GM18907 (cell line): ENCODE results near the gene FGFR3.

ENCODE experiments used
- ATAC-seq: cut with Tn5 transposase; IDR thresholded peaks from one replicate; pipeline ENCODE4 v1.9.1; 2021; ENCODE audit warnings: mild to moderate bottlenecking, moderate library complexity; ENCODE audit not compliant: unreplicated experiment

FGFR3 gene

DNA sequence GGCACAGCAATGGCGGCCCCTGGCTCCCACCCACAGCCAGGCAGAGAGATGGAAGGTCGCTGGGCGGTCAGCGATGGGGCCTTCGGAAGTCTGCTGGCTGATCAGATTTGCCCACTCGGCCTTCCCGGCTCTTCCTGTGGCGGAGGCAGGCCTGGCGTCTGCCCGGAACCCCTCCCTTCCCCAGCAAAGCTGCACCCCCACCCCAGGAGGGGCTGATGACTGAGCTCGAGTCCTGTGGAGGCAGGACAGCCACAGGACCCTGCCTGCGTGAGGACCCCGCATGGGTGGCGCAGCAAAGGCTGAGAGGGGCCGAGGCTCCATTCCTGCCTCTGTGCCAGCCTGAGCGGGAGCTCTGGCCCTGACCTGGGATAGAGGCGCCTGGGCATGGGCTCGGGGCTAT is 37.0 kb upstream of the FGFR3 start:
- no peak for ATAC-seq

DNA sequence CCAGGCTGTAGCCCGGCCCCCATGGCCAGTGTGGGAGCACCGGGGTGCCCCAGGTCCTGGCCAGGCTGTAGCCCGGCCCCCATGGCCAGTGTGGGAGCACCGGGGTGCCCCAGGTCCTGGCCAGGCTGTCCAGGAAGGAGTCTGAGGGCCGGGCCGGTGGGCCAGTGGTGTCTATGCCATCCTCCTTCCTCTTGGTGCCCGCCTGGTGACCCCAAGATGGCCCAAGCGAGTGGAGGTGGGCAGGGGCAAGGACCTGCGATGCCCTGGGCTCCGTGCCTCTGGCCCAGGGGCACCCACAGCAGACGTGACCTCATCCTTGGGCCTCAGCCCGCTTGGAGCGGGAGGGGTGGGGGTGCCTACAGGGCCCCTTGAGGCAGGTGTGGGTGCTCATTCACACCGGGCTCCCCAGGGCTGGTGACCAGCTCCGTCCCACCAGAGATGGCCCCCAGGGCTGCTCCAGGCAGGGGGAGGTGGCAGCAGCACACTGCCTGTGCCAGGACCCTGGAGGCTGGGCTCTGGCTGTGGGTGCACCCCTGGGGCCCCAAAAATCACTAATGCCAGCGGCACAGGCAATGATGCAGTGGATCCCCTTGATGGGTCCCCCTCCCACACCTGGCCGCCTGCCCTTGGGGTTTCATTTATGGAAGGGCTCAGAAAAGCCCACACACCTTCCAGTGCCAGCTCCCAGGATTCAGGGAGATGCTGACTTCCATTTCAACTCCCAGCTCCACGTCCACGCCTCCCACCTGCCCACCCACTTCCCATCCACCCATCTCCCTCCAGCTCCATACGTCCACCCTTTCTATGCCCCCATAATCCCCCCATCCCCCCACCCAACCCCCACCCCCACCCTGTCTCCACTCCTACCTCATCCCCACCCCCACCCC is 36.0 kb upstream of the FGFR3 start:
- ATAC-seq = no peak

DNA sequence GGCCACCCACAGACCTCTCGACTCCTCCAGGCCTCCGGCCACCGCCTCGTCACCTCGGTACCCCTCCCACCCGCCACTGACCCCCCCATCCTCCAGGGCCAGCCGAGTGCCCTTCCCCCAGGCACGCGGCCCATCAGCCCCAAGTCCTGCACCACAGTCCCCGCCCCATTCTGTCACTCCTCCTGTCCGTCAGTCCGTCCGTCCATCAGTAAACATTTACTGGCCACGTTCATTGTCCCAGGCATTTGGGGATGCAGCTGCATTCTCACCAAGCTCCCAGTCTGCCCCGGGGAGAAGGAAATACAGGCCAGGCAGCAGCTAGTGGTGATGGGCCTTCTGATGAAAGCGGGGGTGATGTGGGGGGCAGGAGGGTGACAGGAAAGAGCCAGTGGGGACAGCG is 35.3 kb upstream of the FGFR3 start:
- no peak for ATAC-seq

DNA sequence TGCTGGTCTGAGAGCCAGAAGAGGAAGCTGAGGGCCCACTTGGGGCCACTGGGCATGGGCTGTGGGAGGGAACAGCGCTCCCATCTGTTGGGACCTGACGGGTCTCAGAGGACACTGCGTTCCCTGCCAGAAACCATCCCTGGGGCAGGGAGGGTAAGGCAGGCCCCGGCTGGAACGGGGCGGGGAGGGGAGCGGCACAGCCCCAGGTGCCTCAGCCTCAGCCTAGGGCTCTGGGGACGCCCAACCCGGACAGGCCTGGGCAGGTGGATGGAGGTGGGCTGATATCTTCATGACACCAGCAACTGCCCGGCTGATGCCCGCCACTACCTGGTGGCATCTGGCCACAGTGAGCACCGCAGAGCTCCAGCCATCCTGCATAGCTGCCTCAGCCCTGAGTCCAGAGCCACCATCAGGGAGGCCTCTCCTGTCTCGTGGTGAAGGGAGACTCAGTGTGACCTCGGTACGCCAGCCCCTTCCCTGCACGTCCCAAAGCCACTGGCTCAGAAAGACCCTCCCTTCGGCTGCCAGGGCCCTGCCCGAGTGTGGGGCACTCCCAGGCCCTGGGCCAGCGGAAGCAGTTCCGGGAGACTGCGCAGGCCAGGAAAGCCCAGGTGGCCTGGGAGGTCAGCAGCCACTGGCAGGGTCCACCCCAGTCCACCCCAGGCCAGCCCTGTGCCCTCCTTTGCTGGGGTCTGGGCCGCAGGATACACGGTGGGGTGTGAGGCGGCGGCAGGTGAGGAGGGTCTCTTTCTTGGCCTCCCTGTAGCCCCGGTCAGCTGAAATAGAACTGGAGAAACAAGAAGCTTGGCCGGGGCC is 34.6 kb upstream of the FGFR3 start:
- no peak for ATAC-seq

DNA sequence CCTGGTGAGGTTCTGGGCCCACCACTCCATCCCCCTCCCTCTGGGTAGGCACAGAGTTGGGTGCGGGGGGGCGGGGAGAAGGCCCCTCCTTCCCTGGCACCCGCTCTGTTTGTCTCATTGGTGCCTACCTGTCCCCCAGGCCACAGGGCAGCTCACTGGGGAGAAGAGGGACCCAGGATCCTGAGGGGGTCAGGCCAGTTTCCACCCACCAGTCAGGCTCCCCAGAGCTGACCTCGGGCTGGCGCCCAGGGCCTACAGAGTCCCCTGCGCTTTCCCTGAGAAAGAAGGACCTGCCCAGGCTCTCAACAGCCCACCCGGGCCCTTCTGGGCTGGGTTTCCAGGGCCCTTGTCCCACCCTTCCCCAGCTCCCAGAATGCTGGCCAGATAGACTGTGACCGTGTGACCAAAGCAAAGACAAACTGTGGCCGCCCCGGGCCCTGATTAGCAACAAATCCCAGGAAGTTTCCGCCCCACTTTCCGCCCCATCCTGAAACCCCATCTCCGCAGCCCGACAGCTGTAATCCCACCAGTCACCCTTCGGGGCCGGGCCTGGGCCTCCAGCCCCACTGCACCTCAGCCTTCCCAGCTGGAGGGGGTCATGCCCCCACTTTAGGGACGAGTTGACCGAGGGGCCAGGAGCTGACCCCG is 33.8 kb upstream of the FGFR3 start:
- no peak for ATAC-seq

DNA sequence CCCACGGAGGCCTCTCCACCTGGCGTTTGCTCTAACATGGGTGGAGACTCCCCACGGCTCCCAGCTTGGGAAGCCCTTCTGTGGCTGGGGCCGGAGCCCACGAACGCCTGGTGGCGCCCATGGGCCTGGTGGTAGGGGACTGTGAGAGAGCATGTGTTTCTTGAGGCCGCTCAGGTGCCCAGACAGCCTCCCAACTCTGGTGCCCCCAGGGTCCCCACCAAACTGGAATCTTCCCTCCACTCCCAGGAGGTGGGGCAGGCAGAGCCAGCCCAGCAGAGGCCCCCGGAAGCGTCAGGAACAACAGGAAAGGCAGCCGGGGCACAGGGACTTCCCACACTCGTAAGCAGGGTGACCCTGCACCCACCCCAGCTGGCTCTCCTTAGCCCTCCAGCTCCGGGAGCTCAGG is 33.3 kb upstream of the FGFR3 start:
- no peak for ATAC-seq

DNA sequence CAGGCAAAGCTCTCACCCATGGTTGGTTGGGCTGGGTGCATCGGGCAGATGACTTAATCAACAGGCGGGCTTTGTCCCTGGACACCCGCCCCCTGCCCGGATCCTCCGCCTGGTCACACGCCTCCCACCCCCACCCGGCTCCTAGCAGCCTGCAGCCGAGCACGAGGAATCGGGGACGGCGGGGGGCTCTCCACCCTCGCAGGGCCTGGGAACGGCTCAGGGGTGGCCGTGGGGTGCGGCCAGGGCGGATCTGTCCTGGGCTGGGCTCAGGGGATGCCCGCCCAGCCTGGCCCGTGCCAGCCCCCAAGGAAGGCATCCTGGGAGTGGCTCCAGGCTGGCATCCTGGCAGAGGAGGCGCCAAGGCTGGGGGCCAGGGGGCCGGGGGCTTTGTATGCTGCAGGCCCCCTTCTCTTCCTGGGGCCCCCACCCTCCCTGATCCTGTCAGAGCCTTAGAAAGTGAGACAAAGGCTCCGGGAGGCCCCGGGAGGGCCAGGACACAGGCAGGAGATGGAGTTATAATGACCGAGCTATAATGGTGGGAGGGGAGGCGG is 32.5 kb upstream of the FGFR3 start:
- no peak for ATAC-seq

DNA sequence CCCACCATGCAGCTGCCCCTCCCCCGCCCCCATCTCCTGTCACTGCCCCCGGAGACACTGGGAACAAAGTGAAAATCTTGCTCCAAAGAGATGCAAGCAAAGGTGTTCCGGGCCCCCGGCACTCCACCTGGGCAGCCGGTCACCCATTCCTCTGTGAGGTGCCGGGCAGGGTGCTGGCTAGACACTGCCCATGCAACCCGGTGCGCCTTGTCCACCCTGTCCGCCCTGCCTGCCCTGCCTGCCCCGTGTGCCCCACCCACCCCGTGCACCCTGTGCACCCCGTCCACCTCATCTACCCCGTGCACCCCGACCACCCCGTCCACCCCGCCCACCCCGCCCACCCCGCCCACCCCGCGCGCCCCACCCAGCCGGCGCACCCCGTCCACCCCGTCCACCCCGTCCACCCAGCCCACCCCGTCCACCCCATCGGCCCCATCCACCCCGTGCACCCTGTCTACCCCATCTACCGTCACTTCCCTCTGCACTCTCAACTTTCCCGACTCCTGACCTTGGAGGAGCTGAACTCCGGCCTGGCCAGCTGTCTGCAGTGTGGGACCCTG is 31.9 kb upstream of the FGFR3 start:
- ATAC-seq = no peak

DNA sequence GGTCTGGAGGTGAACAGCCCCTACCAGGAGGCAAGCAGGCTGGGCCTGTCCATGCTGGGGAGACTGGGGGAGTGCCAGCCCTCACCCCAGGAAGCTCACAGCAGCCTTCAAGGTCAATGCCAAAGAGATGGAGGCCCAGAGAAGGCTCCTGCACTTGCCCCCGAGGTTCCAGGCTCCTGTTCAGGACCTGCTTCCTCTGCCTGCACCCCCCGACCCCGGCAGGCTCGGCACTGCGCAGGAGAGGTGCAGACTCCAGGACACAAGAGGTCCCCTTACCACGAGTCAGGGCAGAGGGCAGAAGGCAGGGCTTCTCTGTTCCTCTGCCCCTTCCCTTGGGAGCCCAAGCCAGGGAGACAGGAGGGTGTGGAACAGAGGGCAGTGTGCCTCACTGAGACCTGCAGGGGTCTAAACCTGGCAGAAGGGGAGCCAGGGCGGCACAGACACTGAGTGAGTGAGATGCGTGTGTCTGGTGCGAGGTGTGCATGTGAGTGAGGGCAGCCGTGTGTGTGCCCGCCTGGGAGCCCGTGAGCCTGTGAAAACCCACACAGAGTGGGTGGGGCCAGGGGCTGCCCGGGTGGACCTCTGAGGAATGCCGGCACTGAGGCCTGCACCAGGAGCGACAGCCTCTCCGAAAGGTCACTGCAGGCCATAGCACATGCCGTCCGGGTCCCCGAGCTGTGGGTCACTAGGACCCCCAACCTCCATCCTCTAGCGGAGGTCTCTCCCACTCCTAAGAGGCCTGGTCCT is 30.7 kb upstream of the FGFR3 start:
- no peak for ATAC-seq

DNA sequence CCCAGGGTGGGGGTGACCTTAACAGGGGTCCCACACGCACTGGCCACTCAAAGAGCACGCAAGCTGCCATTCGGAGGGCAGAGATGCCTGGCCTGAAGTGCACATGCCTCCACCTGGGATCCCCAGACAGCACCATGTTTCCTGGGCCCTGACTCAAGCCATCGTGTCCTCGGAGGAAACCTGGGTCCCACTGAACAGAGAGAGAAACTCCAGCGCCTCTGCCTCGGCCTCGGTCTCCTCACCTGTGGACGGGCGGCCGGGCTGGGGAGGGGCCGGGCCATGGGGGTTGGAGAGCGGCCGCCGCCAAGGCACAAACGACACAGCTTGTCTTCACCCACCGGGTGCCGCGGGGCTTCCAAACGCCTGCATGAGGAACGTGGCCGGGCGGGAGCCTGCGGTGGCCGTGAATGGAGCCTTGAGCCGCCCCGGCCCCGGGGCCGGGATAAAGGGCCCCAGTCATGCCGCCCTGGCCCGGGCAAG is 30.0 kb upstream of the FGFR3 start:
- ATAC-seq = no peak

DNA sequence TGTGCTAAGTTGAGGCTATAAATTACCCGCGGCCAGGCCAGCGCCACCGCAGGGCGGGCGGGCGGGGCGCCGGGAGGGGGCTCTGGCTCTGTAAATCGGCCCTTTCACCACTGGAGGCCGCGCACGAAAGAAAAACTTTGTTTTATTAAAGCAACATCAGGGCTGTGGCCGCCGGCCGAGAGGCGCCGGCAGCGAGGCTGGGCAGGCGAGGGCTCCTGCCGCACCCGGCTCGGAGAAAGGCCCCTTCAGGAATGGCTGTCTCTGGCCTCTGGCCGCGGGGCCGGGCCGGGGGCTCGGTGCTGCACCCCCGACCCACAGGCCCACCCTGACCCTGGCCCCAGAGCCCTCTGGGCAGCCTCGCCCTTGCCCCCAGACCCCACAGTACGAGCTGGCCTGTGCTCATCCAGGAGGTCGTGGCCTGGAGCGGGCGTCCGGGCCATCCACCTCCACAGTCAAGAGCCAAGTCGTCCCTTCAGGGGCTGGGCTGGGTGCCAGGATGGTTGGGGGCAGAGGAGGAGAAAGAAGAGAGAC is 29.5 kb upstream of the FGFR3 start:
- no peak for ATAC-seq

DNA sequence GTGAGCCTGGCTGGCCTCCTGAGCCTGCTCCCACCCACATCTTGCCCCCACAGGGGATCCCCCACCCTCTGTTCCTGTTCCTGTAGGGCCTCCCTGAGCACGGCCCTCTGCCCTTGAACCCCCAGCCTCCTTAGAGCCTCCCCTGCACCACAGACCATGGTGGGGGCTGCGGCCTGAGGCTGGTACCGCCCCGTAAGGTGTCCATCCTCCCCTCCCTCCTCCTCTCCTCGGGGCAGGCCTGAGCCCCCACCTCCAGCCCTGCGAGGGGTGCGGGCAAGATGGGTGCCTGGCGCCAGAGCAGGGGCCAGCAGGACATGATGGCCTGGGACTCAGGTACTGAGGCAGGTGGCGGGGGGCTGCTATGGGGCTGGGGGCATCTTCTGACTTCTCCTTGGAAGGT is 28.4 kb upstream of the FGFR3 start:
- no peak for ATAC-seq

DNA sequence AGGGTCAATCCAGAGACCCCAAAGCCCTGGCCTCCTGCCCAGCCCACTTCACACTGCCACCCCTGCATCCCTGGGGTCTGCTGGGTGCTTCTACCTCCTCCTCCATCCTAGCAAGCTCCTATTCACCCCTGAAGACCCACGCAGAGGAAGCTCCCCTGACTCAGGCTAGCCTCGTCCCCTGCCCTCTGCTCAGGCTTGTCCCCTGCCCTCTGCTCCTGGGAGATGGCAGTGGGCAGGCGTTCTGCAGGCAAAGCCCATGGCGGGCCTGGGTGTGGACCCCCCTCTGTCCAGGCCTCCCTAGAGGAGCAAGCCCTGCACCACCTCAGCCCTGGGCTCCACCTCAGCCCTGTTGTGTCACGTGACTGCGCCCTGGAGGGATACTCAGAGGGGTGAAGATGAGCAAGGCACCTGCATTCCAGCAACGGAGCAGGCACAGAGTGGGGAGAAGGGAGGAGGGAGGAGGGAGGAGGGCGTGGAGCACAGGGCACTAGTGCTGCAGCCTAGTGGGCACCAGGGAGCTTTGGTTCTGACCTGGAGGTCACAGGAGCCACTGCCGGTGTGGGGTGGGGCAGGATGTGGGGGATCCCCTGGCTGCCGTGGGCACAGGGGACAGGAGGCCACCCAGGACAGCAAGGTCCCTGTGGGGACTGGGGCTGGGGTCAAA is 27.6 kb upstream of the FGFR3 start:
- ATAC-seq = no peak

DNA sequence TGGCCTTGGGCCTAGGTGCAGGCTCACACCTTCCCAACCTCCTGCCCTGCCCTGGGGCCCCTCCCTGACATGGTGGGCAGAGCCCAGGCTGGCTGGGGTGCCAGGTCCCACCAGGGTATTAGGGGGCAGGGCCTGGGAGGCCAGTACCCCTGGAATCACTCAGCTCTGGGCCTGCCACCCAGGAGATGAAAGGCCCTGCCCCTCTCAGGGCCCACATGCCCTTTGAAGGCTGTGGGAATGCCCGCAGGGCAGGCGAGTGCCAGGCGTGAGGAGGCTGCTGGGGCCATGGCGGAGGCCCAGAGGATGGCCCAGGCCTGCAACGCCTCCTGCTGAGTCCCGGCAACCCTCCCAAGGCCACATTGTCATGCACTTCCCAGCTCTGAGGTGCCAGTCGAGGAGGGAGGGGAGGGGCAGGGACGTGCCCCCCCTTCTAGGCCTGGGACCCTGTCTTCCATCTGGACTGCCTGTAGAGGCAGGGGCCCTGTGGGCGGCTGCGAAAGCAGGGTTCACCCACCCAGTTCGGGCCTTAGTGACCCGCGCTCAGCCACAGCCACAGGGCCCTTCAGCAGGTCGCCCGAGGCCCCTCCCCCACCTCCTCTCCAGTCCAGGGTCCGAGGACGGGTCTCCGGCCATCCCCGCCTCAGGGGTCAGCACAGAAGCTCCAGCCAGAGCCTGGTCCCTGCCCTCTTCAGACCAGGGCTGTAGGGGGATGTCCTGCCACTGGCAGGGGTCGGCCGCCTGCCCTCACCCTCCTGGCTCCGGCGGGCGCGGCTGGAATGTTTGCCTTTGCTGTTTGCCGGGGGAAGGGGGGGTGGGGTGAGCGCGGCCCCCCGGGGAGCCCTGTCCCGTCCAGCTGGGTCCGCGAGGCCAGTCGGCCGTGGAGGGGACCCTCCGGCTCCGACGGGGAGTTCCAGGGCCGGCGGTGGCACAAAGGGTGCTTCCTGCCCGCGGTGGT is 26.7 kb upstream of the FGFR3 start:
- ATAC-seq = no peak

DNA sequence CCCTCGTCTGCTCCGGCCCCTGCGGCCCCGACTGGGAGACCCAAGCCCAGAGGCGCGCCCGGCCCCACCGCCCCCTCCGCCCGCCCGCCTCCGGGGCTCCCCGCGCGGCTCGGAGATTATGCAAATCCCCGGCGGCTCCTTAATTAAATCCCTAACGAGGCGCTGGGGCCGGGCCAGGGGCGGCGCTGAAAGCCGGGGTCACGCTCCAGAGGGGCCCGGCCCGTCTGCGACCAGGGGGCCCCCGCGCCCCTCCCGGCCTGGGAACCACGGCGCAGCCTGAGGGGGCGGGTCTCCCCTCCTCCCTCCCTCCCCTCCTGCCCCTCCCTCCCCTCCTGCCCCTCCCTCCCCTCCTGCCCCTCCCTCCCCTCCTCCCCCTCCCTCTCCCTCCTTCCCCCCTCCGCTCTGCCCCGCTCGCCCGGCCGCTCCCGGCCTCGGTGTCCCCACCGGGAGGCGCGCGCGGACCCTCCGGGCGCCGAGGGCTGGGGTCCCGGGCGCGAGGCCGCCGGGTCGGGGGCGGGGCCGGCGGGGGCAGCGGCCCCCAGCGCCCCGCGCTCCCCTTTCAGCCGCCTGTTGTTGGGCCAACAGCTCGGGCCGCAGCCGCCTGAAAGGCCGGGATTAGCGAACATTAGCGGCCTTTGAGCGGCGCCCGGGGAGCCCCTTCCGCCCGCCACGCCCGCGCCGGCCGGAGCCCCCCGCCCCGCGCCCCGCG is 25.9 kb upstream of the FGFR3 start:
- no peak for ATAC-seq

DNA sequence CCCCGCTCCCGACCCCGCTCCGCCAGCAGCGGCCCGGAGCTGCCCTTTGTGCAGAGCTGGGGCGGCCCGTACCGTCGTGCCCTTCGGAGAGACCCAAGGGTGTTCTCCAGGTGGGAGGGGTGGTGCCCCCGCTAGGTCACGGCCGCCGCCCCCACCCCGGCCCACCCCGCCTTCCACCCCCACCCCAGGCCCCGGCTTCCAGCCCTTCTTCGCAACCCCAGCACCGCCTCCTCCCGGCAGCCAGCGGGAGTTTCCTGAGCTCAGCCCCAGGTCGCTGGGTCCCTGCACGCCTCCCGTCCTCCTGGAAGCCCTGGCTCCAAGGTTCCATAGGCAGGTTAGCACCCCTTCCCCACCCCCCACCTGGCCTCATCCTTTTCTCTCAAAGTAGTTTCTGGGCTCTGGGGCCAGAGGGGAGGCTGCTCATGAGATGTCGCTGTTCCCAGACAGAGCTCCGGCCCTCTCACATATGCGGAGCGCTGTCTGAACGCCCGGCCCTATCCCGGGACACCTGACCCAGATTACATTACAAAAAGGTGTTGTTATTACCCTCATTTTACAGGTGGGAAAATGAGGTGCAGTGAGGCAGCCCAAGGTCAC is 25.2 kb upstream of the FGFR3 start:
- no peak for ATAC-seq

DNA sequence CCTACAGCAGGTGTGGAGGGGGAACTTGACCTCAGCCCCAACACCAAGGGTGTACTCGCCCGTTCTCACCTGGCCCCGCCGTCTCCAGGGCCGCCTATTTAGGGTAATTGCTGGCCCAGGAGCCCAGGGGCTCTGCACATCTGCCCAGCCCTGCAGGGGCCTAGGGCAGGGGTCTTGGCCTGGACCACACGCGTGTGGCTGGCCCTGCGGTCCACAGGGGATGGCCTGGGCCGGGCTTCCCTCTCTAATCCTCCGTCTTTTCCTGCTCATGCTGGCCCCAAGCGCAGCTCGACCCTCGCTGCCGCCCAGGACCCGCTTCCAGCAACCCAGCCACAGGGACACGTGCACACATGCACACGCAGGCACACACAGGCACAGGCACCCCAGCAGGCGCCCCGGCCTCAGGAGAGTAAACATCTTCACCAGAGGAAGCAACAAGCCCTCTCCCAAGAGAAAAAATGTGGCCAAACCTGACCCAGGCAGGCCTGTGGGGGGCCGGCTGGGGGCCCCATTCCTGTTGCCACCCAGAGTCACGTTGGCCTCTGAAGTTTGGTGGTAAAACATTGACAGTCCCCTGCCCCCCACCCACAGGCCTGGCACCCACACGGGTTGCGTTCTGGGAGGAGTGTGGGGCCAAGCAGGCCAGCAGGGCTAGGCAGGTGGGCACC is 24.6 kb upstream of the FGFR3 start:
- ATAC-seq = no peak
